Osteocyte (in vitro differentiated cells): Measurements from ENCODE around the gene USP44. TPM values are rescaled to one million over a fixed set of nuclear protein-coding genes. Genes with fewer than 3 reads are reported as not detected.

ENCODE experiments used
- DNase-seq: peaks from one replicate; pipeline ENCODE4 v3.0.0; 2021; ENCODE audit warnings: mixed read lengths; ENCODE audit not compliant: unreplicated experiment; ENCODE audit errors: extremely low spot score
- H3K27ac Mint-ChIP-seq: one replicate; pipeline ENCODE4 v1.8.0; 2021; ENCODE audit warnings: mild to moderate bottlenecking, mixed read lengths; ENCODE audit not compliant: unreplicated experiment
- H3K27me3 Mint-ChIP-seq: one replicate; pipeline ENCODE4 v1.8.0; 2021; ENCODE audit warnings: mixed read lengths; ENCODE audit not compliant: unreplicated experiment
- H3K36me3 Mint-ChIP-seq: one replicate; pipeline ENCODE4 v1.8.0; 2021; ENCODE audit warnings: mixed read lengths; ENCODE audit not compliant: unreplicated experiment
- H3K4me1 Mint-ChIP-seq: one replicate; pipeline ENCODE4 v1.8.0; 2021; ENCODE audit warnings: mixed read lengths; ENCODE audit not compliant: unreplicated experiment
- H3K4me3 Mint-ChIP-seq: one replicate; pipeline ENCODE4 v1.8.0; 2021; ENCODE audit warnings: mild to moderate bottlenecking, moderate library complexity, mixed read lengths; ENCODE audit not compliant: unreplicated experiment
- H3K9me3 Mint-ChIP-seq: one replicate; pipeline ENCODE4 v1.8.0; 2021; ENCODE audit warnings: mixed read lengths; ENCODE audit not compliant: unreplicated experiment
- total RNA-seq: library from RNA; stranded (reverse); gene quantifications from 2 replicates; pipeline ENCODE4 v1.2.1, GENCODE V29; 2021
- TF ChIP-seq, protein P1 (sequence below): fragments of 200-600 bp; sonication (generic); IDR thresholded peaks from 2 replicates; pipeline ENCODE4 v1.5.0; 2021; ENCODE audit warnings: antibody characterized with exemption, mild to moderate bottlenecking, moderate library complexity

USP44 gene
- total RNA-seq, 1 donor from 2014 or later: 0.73 TPM

DNA sequence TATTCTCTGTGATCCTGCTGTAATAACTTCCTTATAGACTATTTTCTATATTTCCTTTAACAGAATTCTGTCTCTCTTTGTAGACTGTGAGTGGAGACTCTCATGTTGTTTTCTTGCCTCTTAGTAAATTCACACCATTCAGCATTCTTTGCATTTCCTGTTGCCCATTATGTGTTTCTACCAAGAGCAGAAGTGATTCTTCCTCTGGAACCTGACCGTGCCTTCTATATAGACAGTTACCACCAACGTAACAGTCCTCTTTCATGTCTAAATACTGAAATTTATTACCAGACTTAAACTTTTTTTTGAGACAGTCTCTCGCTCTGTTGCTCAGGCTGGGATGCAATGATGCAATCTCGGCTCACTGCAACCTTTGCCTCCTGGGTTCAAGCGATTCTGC, 46.2 kb downstream of the USP44 start:
- Mint-ChIP-seq H3K4me3 (no peak overlapping the region), H3K27me3 (no peaks in the 10 kb centered on the region), H3K27ac (no peak overlapping the region), H3K4me1 (no peaks in the 10 kb centered on the region), H3K36me3 (peaks cover 46% of the 10 kb centered on the region), H3K9me3 (no peaks in the 10 kb centered on the region)
- DNase-seq: no peak
- TF ChIP-seq, protein P1, sequence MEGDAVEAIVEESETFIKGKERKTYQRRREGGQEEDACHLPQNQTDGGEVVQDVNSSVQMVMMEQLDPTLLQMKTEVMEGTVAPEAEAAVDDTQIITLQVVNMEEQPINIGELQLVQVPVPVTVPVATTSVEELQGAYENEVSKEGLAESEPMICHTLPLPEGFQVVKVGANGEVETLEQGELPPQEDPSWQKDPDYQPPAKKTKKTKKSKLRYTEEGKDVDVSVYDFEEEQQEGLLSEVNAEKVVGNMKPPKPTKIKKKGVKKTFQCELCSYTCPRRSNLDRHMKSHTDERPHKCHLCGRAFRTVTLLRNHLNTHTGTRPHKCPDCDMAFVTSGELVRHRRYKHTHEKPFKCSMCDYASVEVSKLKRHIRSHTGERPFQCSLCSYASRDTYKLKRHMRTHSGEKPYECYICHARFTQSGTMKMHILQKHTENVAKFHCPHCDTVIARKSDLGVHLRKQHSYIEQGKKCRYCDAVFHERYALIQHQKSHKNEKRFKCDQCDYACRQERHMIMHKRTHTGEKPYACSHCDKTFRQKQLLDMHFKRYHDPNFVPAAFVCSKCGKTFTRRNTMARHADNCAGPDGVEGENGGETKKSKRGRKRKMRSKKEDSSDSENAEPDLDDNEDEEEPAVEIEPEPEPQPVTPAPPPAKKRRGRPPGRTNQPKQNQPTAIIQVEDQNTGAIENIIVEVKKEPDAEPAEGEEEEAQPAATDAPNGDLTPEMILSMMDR: no peak

GRCh38 chr12:95504140-95504539, 47.1 kb downstream of the USP44 start:
- no peaks in the 10 kb centered on the region for H3K27me3 Mint-ChIP-seq
- no peaks in the 10 kb centered on the region for H3K4me1 Mint-ChIP-seq
- no peak overlapping the region for H3K27ac Mint-ChIP-seq
- DNase-seq: no peak
- TF ChIP-seq, protein P1: no peak
- H3K36me3 Mint-ChIP-seq: peaks cover 50% of the 10 kb centered on the region
- H3K4me3 Mint-ChIP-seq: no peak overlapping the region
- H3K9me3 Mint-ChIP-seq: peaks cover 6% of the 10 kb centered on the region

GRCh38 chr12:95499772-95500171, 51.5 kb downstream of the USP44 start:
- Mint-ChIP-seq H3K27me3 (no peaks in the 10 kb centered on the region), H3K27ac (no peak overlapping the region), H3K9me3 (peaks cover 13% of the 10 kb centered on the region), H3K36me3 (peaks cover 62% of the 10 kb centered on the region), H3K4me1 (no peaks in the 10 kb centered on the region), H3K4me3 (no peak overlapping the region)
- DNase-seq: no peak
- TF ChIP-seq, protein P1: no peak

DNA sequence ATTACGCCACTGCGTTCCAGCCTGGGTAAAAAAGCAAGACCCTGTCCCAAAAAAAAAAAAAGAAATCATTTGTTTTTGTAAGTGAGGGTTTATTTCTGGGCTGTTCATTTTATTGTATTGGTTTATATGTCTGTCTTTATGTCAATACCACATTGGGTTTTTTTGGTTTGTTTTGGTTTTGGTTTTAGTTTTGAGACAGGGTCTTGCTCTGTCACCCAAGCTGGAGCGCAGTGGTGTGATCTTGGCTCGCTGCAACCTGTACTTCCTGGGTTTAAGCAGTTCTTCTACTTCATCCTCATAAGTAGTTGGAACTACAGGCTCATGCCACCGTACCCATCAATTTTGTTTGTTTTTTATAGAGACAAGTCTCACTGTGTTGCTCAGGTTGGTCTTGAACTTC, 52.3 kb downstream of the USP44 start:
- no peaks in the 10 kb centered on the region for H3K27me3 Mint-ChIP-seq
- no peaks in the 10 kb centered on the region for H3K4me1 Mint-ChIP-seq
- H3K27ac Mint-ChIP-seq: no peak overlapping the region
- H3K9me3 Mint-ChIP-seq: peaks cover 13% of the 10 kb centered on the region
- no peak overlapping the region for H3K4me3 Mint-ChIP-seq
- DNase-seq: no peak
- TF ChIP-seq, protein P1: no peak
- H3K36me3 Mint-ChIP-seq: peaks cover 64% of the 10 kb centered on the region

- H3K27ac Mint-ChIP-seq: no peak overlapping the region
- no peaks in the 10 kb centered on the region for H3K27me3 Mint-ChIP-seq
- no peak overlapping the region for H3K4me3 Mint-ChIP-seq
- TF ChIP-seq, protein P1: no peak
- H3K36me3 Mint-ChIP-seq: peaks cover 57% of the 10 kb centered on the region
- H3K9me3 Mint-ChIP-seq: peaks cover 13% of the 10 kb centered on the region
- DNase-seq: no peak
- no peaks in the 10 kb centered on the region for H3K4me1 Mint-ChIP-seq
These were observed 54.2 kb downstream of the USP44 start for GRCh38 chr12:95497031-95497430.
